GM23338 (cell line): ENCODE results near the gene HAGH. TPM values are rescaled to one million over a fixed set of nuclear protein-coding genes. Genes with fewer than 3 reads are reported as not detected.

Source experiments
- ATAC-seq: fragments of 200-7000 bp; cut with Tn5 transposase; 3 replicates; pipeline ENCODE4 v1.9.1; 2020
- DNase-seq: peaks from one replicate; pipeline ENCODE4 v3.0.0-alpha.2; 2015; ENCODE audit warnings: low spot score
- H2AFZ ChIP-seq: fragments of 200-600 bp; sonication (generic); 2 replicates; pipeline ENCODE4 v1.8.0; 2016; ENCODE audit warnings: antibody characterized with exemption, mild to moderate bottlenecking, moderate library complexity
- H3F3A ChIP-seq: fragments of 200-600 bp; sonication (generic); replicated peaks from 2 replicates; pipeline ENCODE4 v1.8.0; 2017; ENCODE audit warnings: antibody characterized with exemption, mixed run types, low read depth
- H3K27ac ChIP-seq: fragments of 200-600 bp; sonication (generic); 2 replicates; pipeline ENCODE4 v1.6.1; 2016; ENCODE audit warnings: low read depth
- H3K27me3 ChIP-seq: fragments of 200-600 bp; sonication (generic); 2 replicates; pipeline ENCODE4 v1.8.0; 2016; ENCODE audit warnings: mild to moderate bottlenecking, mixed run types, moderate library complexity; ENCODE audit not compliant: insufficient read depth
- H3K36me3 ChIP-seq: fragments of 200-600 bp; sonication (generic); 2 replicates; pipeline ENCODE4 v1.8.0; 2016; ENCODE audit warnings: mild to moderate bottlenecking; ENCODE audit not compliant: insufficient read depth
- H3K4me1 ChIP-seq: fragments of 200-600 bp; sonication (generic); 2 replicates; pipeline ENCODE4 v1.8.0; 2016; ENCODE audit warnings: mild to moderate bottlenecking, moderate library complexity; ENCODE audit not compliant: insufficient read depth
- H3K4me2 ChIP-seq: fragments of 200-600 bp; sonication (generic); 2 replicates; pipeline ENCODE4 v1.7.1; 2017; ENCODE audit warnings: mixed run types
- H3K4me3 ChIP-seq: fragments of 200-600 bp; sonication (generic); 2 replicates; pipeline ENCODE4 v1.6.1; 2016; ENCODE audit warnings: mixed run types
- H3K79me2 ChIP-seq: fragments of 200-600 bp; sonication (generic); replicated peaks from 2 replicates; pipeline ENCODE4 v1.8.0; 2017; ENCODE audit warnings: mild to moderate bottlenecking; ENCODE audit not compliant: insufficient read depth
- H3K9me2 ChIP-seq: fragments of 200-600 bp; sonication (generic); 2 replicates; pipeline ENCODE4 v1.8.0; 2017; ENCODE audit not compliant: insufficient read depth
- H4K20me1 ChIP-seq: fragments of 200-600 bp; sonication (generic); replicated peaks from 2 replicates; pipeline ENCODE4 v1.8.0; 2017; ENCODE audit warnings: mild to moderate bottlenecking; ENCODE audit not compliant: insufficient read depth
- H3K27ac Mint-ChIP-seq: 2 replicates; pipeline ENCODE4 v1.8.0; 2020; ENCODE audit warnings: inconsistent platforms, mild to moderate bottlenecking, moderate library complexity, mixed read lengths
- H3K27me3 Mint-ChIP-seq: 3 replicates; pipeline ENCODE4 v1.8.0; 2022; ENCODE audit warnings: low read depth, mild to moderate bottlenecking, moderate library complexity, mixed read lengths, inconsistent platforms; ENCODE audit not compliant: insufficient read depth, poor library complexity
- H3K36me3 Mint-ChIP-seq: 3 replicates; pipeline ENCODE4 v1.8.0; 2021; ENCODE audit warnings: low read depth, mild to moderate bottlenecking, inconsistent platforms, moderate library complexity, mixed read lengths
- H3K4me1 Mint-ChIP-seq: 3 replicates; pipeline ENCODE4 v1.8.0; 2020; ENCODE audit warnings: mild to moderate bottlenecking, inconsistent platforms, mixed read lengths
- H3K4me3 Mint-ChIP-seq: 3 replicates; pipeline ENCODE4 v1.8.0; 2021; ENCODE audit warnings: moderate library complexity, mild to moderate bottlenecking, inconsistent platforms, mixed read lengths
- H3K9me3 Mint-ChIP-seq: 3 replicates; pipeline ENCODE4 v1.8.0; 2020; ENCODE audit warnings: moderate library complexity, mild to moderate bottlenecking, inconsistent platforms, mixed read lengths
- CREB1 ChIP-seq: fragments of 250-450 bp; sonication (Bioruptor Pico); IDR thresholded peaks from 2 replicates; pipeline ENCODE4 v1.5.0; 2020; ENCODE audit warnings: low read depth, mild to moderate bottlenecking, moderate library complexity
- EZH2 ChIP-seq: fragments of 200-600 bp; sonication (generic); IDR thresholded peaks from one replicate; pipeline ENCODE4 v1.8.0; 2017; ENCODE audit warnings: antibody characterized with exemption, mild to moderate bottlenecking, low read depth; ENCODE audit not compliant: unreplicated experiment
- NANOG ChIP-seq: IDR thresholded peaks from 2 replicates; pipeline ENCODE4 v1.6.1; 2016; ENCODE audit warnings: antibody characterized with exemption, borderline replicate concordance
- REST ChIP-seq: IDR thresholded peaks from one replicate; pipeline ENCODE4 v1.6.1; 2018; ENCODE audit warnings: antibody characterized with exemption; ENCODE audit not compliant: unreplicated experiment
- STAT1 ChIP-seq: IDR thresholded peaks from one replicate; pipeline ENCODE4 v1.6.1; 2016; ENCODE audit warnings: antibody characterized with exemption; ENCODE audit not compliant: unreplicated experiment
- ZNF114 ChIP-seq: fragments of 250-450 bp; sonication (Bioruptor Pico); IDR thresholded peaks from 2 replicates; pipeline ENCODE4 v1.5.0; 2020; ENCODE audit warnings: mild to moderate bottlenecking, moderate library complexity
- ZNF331 ChIP-seq: fragments of 250-450 bp; sonication (Bioruptor Pico); IDR thresholded peaks from 2 replicates; pipeline ENCODE4 v1.5.0; 2020; ENCODE audit warnings: low read depth, mild to moderate bottlenecking, moderate library complexity
- polyA plus RNA-seq: library from polyadenylated mRNA; unstranded; fragments of >200 nt; fragmentation: Nextera tagmentation; extraction: Ambion mirVana; gene quantifications from 2 replicates; pipeline ENCODE4 v1.2.1, GENCODE V29; 2016
- total RNA-seq: library from RNA; depleted of rRNA; stranded (reverse); fragments of >200 nt; shearing (Covaris generic); gene quantifications from 2 replicates; pipeline ENCODE4 v1.2.3, GENCODE V29; 2014
- TF ChIP-seq, protein P1 (sequence below): fragments of 250-450 bp; sonication (Bioruptor Pico); IDR thresholded peaks from 2 replicates; pipeline ENCODE4 v1.5.0; 2020; ENCODE audit warnings: mild to moderate bottlenecking, moderate library complexity
- TF ChIP-seq, protein P2 (sequence below): IDR thresholded peaks from 2 replicates; pipeline ENCODE4 v1.6.1; 2016; ENCODE audit warnings: antibody characterized with exemption

The HAGH gene
- total and polyA plus RNA-seq, 2 experiments from 2014 or later: 24.7 to 28.9 TPM

GRCh38 chr16:1816396-1817275, 10.0 kb downstream of the HAGH start:
- no peak overlapping the region for H3K4me3 Mint-ChIP-seq
- no peaks in the 10 kb centered on the region for H3K36me3 ChIP-seq
- TF ChIP-seq EZH2 (no peak), CREB1 (CRISPR knock-in tag) (no peak), ZNF114 (CRISPR knock-in tag) (no peak), ZNF331 (CRISPR knock-in tag) (no peak)
- H3K36me3 Mint-ChIP-seq: peaks cover 6% of the 10 kb centered on the region; the same call in 2 of the 3 replicates
- H3K4me3 ChIP-seq: no peak overlapping the region
- H3F3A ChIP-seq: no peaks in the 10 kb centered on the region; the same call in 1 of the 2 replicates
- no peaks in the 10 kb centered on the region for H3K9me3 Mint-ChIP-seq
- no peaks in the 10 kb centered on the region for H3K4me1 Mint-ChIP-seq
- H3K27ac ChIP-seq: no peak overlapping the region
- H3K4me1 ChIP-seq: no peaks in the 10 kb centered on the region
- ATAC-seq (no peak), DNase-seq (no peak)
- no peaks in the 10 kb centered on the region; the same call in 1 of the 2 replicates for H4K20me1 ChIP-seq
- H3K9me2 ChIP-seq: no peaks in the 10 kb centered on the region
- no peaks in the 10 kb centered on the region for H3K27me3 ChIP-seq
- no peak overlapping the region for H2AFZ ChIP-seq
- H3K27me3 Mint-ChIP-seq: peaks cover 4% of the 10 kb centered on the region
- no peak overlapping the region for H3K27ac Mint-ChIP-seq
- no peaks in the 10 kb centered on the region; the same call in 1 of the 2 replicates for H3K79me2 ChIP-seq
- H3K4me2 ChIP-seq: no peak overlapping the region

DNA sequence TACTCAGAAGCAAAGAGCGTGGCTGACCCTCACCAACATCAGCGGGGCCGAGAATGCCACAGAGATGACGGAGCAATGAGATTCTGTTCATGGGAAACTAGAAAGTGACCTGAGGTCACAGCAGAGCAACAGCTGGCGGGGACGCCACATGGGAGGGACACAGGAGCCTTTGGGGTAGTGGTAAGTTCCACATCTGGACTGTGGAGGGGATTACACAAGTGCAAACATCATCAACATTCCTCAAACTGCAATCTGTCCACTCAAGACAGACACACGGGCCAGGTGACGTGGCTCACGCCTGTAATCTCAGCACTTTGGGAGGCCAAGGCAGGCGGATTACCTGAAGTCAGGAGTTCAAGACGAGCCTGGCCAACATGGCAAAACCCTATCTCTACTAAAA, 11.2 kb downstream of the HAGH start:
- no peaks in the 10 kb centered on the region; the same call in 1 of the 2 replicates for H3K79me2 ChIP-seq
- H3K4me1 ChIP-seq: no peaks in the 10 kb centered on the region
- H3K4me3 Mint-ChIP-seq: no peak overlapping the region
- no peak overlapping the region for H3K4me3 ChIP-seq
- no peak overlapping the region for H3K27ac ChIP-seq
- no peak overlapping the region for H3K27ac Mint-ChIP-seq
- no peaks in the 10 kb centered on the region; the same call in 1 of the 2 replicates for H3F3A ChIP-seq
- no peaks in the 10 kb centered on the region for H3K9me2 ChIP-seq
- peaks cover 4% of the 10 kb centered on the region for H3K27me3 Mint-ChIP-seq
- H3K4me1 Mint-ChIP-seq: no peaks in the 10 kb centered on the region
- ATAC-seq (no peak), DNase-seq (no peak)
- no peak overlapping the region for H2AFZ ChIP-seq
- no peaks in the 10 kb centered on the region; the same call in 1 of the 2 replicates for H4K20me1 ChIP-seq
- H3K4me2 ChIP-seq: no peak overlapping the region
- H3K27me3 ChIP-seq: no peaks in the 10 kb centered on the region
- peaks cover 6% of the 10 kb centered on the region; the same call in 2 of the 3 replicates for H3K36me3 Mint-ChIP-seq
- no peaks in the 10 kb centered on the region for H3K36me3 ChIP-seq
- no peaks in the 10 kb centered on the region for H3K9me3 Mint-ChIP-seq
- TF ChIP-seq CREB1 (CRISPR knock-in tag): no peak
- TF ChIP-seq, protein P1, sequence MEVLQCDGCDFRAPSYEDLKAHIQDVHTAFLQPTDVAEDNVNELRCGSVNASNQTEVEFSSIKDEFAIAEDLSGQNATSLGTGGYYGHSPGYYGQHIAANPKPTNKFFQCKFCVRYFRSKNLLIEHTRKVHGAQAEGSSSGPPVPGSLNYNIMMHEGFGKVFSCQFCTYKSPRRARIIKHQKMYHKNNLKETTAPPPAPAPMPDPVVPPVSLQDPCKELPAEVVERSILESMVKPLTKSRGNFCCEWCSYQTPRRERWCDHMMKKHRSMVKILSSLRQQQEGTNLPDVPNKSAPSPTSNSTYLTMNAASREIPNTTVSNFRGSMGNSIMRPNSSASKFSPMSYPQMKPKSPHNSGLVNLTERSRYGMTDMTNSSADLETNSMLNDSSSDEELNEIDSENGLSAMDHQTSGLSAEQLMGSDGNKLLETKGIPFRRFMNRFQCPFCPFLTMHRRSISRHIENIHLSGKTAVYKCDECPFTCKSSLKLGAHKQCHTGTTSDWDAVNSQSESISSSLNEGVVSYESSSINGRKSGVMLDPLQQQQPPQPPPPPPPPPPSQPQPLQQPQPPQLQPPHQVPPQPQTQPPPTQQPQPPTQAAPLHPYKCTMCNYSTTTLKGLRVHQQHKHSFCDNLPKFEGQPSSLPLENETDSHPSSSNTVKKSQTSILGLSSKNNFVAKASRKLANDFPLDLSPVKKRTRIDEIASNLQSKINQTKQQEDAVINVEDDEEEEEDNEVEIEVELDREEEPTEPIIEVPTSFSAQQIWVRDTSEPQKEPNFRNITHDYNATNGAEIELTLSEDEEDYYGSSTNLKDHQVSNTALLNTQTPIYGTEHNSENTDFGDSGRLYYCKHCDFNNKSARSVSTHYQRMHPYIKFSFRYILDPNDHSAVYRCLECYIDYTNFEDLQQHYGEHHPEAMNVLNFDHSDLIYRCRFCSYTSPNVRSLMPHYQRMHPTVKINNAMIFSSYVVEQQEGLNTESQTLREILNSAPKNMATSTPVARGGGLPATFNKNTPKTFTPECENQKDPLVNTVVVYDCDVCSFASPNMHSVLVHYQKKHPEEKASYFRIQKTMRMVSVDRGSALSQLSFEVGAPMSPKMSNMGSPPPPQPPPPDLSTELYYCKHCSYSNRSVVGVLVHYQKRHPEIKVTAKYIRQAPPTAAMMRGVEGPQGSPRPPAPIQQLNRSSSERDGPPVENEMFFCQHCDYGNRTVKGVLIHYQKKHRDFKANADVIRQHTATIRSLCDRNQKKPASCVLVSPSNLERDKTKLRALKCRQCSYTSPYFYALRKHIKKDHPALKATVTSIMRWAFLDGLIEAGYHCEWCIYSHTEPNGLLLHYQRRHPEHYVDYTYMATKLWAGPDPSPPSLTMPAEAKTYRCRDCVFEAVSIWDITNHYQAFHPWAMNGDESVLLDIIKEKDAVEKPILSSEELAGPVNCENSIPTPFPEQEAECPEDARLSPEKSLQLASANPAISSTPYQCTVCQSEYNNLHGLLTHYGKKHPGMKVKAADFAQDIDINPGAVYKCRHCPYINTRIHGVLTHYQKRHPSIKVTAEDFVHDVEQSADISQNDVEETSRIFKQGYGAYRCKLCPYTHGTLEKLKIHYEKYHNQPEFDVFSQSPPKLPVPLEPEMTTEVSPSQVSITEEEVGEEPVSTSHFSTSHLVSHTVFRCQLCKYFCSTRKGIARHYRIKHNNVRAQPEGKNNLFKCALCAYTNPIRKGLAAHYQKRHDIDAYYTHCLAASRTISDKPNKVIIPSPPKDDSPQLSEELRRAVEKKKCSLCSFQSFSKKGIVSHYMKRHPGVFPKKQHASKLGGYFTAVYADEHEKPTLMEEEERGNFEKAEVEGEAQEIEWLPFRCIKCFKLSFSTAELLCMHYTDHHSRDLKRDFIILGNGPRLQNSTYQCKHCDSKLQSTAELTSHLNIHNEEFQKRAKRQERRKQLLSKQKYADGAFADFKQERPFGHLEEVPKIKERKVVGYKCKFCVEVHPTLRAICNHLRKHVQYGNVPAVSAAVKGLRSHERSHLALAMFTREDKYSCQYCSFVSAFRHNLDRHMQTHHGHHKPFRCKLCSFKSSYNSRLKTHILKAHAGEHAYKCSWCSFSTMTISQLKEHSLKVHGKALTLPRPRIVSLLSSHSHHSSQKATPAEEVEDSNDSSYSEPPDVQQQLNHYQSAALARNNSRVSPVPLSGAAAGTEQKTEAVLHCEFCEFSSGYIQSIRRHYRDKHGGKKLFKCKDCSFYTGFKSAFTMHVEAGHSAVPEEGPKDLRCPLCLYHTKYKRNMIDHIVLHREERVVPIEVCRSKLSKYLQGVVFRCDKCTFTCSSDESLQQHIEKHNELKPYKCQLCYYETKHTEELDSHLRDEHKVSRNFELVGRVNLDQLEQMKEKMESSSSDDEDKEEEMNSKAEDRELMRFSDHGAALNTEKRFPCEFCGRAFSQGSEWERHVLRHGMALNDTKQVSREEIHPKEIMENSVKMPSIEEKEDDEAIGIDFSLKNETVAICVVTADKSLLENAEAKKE (CRISPR knock-in tag): no peak
- TF ChIP-seq, protein P2, sequence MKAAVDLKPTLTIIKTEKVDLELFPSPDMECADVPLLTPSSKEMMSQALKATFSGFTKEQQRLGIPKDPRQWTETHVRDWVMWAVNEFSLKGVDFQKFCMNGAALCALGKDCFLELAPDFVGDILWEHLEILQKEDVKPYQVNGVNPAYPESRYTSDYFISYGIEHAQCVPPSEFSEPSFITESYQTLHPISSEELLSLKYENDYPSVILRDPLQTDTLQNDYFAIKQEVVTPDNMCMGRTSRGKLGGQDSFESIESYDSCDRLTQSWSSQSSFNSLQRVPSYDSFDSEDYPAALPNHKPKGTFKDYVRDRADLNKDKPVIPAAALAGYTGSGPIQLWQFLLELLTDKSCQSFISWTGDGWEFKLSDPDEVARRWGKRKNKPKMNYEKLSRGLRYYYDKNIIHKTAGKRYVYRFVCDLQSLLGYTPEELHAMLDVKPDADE: no peak
- no peak for TF ChIP-seq REST
- no peak for TF ChIP-seq ZNF114 (CRISPR knock-in tag)
- no peak for TF ChIP-seq STAT1
- TF ChIP-seq ZNF331 (CRISPR knock-in tag): no peak
- no peak for TF ChIP-seq NANOG
